HG03039 (cell line): ENCODE results near the gene C20orf202.

Experiments used
- ATAC-seq: cut with Tn5 transposase; IDR thresholded peaks from one replicate; pipeline ENCODE4 v1.9.1; 2021; ENCODE audit warnings: mild to moderate bottlenecking, moderate library complexity; ENCODE audit not compliant: unreplicated experiment

The C20orf202 gene

DNA sequence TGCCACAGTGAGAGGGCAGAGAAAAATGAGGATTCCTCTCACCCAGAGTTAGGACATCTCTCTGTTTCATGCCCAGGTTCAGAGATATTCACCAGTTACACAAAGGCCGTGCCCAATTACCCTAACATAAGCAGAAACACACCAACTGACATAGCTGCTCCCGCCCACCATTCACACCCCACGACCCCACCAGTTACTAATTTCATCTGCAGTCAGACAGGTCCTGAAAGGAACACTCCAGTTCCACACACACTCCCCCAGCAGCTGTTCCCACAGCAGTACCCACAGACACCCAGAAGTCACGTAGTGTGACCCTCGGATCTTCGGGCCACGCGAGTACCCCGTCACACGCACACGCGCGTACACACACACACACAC is 19.0 kb upstream of the C20orf202 start:
- no peak for ATAC-seq

DNA sequence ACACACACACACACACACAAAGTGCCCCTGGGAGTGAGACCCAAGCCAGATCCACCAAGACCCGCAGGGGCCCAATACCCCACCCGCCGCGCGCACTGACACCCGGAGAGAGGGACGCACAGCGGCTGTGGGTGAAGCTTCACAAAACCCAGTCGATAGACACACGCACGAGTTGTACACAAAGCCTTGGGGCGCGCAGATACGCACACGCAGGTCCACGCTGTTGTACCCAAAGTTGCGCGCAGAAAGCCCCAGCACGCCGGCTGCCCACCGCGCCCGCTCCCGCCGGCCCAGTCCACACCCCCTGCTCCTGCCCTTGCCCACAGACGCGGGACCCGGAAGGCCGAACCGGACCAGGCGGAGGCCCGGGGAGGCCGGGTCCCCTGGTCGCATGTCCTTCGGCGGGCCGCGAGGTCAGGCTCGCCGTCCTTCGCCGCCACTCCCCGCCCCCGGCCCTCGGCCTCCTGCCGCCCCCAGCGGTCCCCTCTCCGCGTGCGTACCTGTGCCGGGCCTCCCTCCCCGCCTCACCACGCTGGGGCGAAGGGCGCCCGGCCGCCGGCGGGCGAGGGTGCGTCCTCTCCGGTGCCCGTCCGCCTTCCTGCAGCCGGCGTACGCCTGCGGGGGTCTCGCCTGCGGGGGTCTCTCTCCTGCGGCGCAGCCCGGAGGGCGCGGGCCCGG is 18.5 kb upstream of the C20orf202 start, which contains the start of gene TMEM74B:
Gene TMEM74B (minus strand): TSS at position 344 of the 678 bp plus-strand sequence. CDS start 1,180 bp downstream, outside the sequence.
- ATAC-seq = no peak

- no peak for ATAC-seq
These were observed 17.9 kb upstream of the C20orf202 start for GRCh38 chr20:1185316-1185741.

DNA sequence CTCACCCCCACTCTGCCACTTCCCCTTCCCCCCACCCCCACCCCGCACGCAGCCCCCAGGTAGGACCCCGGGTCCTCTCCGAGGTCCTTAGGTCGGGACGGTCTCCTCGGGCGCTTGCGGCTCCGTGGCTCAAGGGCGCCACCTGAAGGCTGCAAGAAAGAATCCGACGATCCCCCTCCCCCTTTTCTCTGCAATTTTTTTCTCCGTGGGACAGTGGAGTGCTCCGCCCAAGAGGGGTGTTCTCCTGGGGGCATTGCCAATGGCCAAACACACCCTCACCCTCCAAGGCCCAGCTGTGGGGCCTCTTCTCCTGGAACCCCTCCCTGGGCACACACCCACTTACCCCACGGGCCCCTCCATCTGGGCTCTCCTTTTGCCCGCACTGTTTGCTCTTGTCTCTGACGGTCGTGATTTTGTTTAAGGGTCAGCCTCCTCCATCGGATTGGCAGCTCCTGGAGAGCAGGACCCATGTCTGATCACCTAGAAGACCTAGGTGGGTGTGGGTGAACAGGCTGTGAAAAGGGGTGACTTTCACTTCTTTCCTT is 17.4 kb upstream of the C20orf202 start:
- no peak for ATAC-seq

GRCh38 chr20:1186367-1186991 is 16.8 kb upstream of the C20orf202 start:
- no peak for ATAC-seq

DNA sequence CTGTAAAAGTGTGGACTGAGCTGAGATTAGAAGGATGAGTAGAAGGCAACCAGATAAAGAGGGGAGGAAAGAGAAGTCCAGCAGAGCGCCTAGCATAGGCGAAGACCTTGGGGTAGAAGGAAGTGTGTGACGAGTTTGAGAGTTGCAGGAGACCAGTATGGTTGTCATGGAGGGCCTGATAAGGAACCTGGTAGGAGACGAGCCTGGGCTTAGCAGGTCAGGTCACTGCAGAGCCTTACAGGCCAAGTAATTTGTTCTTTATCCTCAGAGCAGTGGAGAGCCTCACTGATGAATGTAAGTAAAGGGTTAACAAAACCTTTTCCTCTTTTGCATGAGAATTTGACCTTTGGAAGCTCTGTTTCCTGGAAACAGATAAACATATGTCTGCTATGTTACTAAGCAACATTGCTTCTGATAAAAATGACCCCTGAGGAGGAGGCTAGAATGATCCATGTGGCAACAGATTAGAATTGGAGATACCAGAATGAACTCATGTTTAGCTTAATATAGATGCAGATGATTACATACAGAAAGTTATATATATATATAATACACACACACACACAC is 15.6 kb upstream of the C20orf202 start:
- ATAC-seq = no peak

GRCh38 chr20:1188347-1188746 is 14.9 kb upstream of the C20orf202 start:
- no peak for ATAC-seq

- ATAC-seq = no peak
These were observed 13.4 kb upstream of the C20orf202 start for GRCh38 chr20:1189827-1190226.

DNA sequence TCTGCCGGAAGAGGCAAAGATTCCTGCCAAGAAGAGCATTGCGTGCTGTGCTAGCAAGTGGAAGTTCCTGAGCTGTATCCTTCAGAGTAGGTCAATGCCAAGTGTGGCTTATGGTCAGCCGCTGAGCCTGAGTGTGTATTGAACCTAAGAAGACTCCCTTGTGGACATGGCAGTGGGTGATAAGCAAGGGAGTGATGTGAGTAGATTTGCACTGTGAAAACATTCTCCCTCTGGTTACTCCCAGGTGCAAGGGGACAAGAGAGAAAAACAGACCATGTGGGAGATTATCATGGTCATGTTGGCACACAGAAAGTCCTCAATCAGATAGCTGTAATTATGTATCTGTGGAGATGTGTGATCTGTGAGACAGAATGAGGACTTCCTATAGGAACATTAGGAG is 12.4 kb upstream of the C20orf202 start:
- ATAC-seq = no peak

DNA sequence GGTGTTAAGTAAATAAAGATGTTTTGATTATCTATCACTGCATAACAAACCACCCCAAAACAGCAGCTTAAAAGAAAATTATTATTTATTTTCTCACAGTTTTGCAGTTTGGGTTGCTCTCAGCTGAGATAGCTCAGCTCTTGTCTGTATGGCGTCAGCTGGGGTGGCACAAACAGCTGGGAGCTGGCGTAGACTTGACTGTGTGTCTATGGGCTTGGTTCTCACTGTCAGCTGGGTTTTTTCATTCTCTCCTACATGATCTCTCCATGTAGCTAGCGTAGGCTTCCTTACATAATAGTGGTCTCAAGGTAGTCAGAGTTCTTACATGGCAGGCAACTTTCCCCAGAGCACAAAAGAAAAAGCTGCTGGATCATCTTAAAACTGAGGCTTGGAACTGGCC is 12.0 kb upstream of the C20orf202 start:
- no peak for ATAC-seq

DNA sequence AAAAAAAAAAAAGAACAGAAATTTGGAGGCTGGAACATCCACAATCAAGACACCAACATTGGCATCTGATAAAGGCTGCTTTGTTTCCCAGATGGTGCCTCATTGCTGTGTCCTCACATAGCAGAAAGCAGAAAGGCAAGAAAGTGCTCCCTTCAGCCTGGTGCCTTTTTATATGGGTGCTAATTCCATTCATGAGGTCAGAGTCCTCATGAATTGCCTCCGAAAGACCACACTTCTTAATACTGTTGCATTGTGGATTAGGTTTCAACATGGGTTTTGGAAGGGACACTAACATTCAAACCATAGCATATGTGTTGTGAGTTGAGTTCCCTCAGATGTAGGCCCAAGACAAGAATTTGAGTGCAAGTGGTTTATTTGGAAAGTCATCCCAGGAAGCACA is 8.0 kb upstream of the C20orf202 start:
- ATAC-seq = no peak

DNA sequence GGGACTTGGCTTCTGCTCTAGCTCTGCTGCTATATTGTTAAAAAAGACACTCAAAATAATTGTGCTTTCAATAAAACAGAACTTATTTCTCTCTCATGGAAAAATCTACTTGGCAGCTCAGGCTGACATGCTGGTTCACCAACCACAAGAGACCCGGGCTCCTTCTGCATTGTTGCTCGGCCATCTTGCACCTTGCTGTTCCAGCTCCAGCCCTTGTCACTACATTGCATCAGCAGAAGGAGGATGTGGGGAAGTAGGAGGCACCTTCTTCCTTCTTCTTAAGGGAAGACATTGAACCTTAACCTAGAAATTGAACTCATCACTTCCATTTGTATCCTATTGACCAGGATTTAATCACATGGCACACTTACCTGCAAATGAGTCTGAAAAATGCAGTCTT is 6.6 kb upstream of the C20orf202 start:
- no peak for ATAC-seq

GRCh38 chr20:1197801-1198200 is 5.5 kb upstream of the C20orf202 start:
- no peak for ATAC-seq

DNA sequence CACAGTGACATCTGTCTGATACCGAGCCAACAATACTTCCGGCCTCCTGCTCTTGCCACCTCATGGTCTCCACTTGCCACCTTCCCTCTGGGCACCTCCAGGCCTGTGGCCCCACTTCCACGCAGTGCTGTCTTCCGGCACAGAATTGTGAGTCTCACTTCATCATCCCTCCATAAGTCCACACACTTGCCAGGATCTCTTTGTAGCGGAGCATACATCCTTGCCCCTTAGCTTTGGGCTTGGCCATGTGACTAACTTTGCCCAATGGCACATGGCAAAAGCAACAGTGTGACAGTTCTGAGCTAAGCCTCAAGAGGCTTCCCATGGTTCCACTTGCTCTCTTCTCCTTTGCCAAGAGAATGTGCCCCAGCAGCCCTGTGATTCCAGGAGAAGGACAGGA is 4.5 kb upstream of the C20orf202 start:
- no peak for ATAC-seq

DNA sequence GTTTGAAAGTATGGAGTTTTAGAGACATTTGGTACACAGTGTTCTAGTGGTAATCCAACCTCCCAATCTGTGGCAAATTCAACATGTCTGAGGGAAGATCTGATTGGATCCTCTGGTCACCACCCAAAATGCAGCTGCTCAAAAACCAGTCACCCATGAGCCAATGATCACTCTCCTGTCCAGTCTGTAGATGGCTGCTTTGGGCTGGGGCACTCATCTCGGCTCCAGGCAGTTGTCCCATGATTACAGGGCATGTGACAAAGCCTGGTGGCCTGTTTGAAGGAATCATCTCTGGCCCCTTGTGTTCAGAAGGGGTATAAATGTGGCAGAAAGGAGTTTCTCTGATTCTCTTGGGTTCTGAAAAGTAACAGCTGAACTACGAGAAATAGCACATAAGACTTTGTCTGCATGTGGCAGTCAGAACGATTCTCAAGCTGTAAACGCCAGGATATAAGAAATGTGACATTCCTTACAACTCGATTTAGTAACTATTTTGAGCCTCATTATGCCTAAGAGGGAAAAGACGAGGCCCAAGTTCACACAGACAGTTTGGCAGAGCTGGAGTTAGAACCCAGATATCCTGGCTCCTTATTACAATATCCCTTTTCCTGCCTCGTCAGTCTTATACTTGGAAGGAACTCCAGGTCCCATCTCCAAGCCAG is 3.9 kb upstream of the C20orf202 start:
- ATAC-seq = no peak

DNA sequence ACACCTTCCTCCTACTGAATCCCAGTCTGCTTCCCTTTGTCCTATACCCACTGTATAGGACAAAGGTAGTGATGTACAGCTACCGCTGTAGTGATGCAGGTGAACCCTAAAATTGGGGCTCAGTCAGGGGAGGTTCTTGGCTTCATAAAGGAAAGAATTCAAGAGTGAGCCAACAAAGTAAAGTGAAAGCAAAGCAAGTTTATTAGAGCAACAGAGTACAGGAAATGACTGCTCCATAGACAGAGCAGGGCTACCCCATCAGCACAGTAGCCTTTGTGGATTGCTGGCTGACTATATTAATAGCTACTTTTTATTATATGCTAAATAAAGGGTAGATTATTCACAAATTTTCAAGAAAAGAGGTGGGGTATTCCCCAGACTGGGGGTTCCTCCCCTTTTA is 3.3 kb upstream of the C20orf202 start:
- ATAC-seq = no peak

GRCh38 chr20:1203630-1204029 is 376 bp downstream of the C20orf202 start:
- ATAC-seq = no peak

DNA sequence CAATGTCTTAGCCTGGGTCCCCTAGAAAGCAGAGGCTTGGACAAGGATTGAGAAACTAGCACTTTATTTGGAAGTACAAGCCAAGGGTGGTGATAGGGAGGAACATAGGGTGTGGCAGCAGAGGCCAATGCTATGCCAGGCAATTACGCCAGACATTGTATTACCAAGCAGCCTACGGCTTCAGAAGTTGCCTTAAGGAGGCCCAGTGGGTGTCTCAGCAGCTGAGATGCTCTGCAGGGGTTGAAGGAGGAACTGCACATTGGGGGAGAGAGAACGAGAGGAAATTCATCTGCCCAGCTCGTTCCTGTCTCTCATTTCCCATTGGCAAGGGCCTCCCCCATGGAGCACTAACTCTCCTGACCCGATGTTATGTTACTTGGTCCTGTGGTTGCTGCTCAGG is 859 bp downstream of the C20orf202 start:
- no peak for ATAC-seq

GRCh38 chr20:1204576-1204975 is 1.3 kb downstream of the C20orf202 start:
- ATAC-seq = no peak

DNA sequence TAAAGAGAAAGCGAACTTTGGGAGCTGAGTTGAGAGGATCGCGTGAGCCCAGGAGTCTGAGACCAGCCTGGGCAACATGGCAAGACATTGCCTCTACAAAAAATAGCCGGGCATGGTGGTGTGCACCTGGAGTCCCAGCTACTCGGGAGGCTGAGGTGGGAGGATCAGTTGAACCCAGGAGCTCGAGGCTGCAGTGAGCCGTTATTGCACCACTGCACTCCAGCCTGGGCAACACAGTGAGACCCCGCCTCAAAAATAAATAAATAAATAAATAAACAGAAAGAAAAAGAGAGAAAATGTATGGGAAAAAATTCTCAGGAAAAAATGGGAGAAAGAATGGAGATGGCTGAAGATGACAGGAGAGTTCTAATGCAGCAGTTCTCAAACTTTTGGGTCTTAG is 2.5 kb downstream of the C20orf202 start:
- no peak for ATAC-seq

DNA sequence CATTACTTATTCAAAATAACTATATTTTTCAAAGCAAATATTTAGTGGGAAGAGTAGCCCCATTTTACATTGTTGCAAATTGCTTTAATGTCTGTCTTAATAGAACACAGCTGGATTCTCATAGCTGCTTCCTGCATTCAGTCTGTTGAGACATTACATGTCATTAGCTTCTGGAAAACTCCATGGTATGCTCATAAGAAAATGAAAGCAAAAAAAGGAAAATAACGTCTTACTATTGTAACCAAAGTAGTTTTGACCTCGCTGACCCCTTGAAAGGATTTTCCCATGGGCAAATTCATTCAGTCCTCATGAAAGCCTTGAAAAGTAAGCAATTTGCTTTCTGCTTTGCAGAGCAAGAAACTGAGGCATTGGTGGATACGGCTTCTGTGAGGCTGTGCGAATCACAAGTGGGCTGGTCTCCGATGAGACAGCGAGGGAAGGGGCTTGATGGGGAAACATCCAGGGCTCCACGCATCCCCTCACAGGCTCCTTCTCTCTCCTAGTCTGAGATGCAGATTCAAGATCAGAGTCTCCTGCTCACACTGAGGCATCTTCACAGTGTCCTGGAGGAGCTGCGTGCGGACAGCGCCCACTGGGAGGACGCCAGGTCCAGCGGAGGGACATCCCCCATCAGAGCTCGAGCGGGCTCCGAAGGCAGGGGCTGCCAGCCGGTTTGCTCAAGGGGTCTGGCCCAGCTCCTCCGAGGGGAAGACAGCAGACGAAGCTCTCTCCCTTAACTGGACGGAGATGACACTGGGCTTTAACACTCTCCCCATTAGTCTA is 3.3 kb downstream of the C20orf202 start:
- ATAC-seq = no peak
